NCI-H187 (cell line): ENCODE measurements around the gene SLX9.
"Not testable (repeated sequence)": the region's sequence is repeated elsewhere in the genome, so short reads cannot be mapped to it uniquely, and the experiment has no call there.

ENCODE experiments used
- DNase-seq, 2 experiments: peaks; one replicate each; lab custom pipeline; 2025; lab: John Stamatoyannopoulos, UW

SLX9 gene

GRCh38 chr21:44960141-44961092 is 20.6 kb downstream of the SLX9 start:
- DNase-seq, result no peak

GRCh38 chr21:44962403-44962966 is 22.7 kb downstream of the SLX9 start:
- no peak for DNase-seq

DNA sequence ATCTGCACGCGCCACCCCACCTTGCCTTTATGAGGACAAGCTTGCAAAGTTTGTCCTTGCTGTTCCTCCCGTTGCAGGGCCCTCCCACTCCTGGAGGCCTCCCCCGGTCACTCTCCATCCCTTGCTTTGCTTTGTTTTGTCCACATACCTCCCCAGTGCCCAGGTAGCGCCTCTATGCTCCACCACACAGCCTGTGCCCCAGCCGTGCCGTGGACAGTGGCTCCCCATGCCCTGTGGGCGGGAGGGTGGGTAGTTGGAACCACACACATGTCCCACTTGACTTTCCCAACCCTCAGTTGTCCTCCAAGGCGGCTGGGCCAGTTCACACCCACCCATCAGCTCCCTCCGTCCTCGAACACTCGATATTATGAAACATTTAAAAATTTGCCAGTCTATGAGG is 24.6 kb downstream of the SLX9 start:
- no peak for DNase-seq

DNA sequence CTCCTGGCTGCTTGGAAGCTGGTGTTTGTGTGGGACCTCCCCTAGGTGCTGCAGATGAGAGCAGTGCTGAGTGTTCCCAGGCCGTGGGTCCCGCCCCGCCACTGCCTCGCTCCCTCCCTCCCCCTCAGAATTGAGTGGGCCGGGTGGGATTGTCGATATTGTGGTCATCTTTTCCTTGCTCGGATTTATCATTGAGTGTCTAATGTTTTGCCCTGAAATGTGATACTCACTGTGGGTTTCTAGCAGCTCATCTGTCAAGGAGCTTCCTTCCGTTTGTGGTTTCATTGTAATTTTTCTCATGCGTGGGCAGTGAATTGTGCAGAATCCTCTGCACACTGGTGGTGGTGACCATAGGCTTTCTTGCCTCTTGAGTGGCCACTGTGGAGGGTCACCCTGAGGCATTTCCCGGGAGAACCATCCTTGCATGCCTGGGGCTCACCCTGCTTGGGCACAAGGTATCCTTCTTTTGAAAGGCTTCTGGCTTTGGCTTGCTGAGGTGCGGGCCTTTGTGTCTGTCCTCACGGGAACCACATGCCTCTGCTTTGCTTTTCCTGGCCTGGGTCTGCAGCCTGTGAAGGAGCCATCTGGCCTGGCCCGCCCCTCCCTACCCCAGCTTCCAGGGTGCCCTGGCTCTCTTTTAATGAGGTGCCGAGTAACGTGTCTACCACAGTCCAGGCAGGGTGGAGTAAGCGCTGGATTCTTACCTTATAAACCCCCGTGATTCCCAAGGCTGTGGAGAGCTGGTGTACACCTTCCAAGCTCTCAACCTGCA is 25.6 kb downstream of the SLX9 start:
- DNase-seq, result no peak

DNA sequence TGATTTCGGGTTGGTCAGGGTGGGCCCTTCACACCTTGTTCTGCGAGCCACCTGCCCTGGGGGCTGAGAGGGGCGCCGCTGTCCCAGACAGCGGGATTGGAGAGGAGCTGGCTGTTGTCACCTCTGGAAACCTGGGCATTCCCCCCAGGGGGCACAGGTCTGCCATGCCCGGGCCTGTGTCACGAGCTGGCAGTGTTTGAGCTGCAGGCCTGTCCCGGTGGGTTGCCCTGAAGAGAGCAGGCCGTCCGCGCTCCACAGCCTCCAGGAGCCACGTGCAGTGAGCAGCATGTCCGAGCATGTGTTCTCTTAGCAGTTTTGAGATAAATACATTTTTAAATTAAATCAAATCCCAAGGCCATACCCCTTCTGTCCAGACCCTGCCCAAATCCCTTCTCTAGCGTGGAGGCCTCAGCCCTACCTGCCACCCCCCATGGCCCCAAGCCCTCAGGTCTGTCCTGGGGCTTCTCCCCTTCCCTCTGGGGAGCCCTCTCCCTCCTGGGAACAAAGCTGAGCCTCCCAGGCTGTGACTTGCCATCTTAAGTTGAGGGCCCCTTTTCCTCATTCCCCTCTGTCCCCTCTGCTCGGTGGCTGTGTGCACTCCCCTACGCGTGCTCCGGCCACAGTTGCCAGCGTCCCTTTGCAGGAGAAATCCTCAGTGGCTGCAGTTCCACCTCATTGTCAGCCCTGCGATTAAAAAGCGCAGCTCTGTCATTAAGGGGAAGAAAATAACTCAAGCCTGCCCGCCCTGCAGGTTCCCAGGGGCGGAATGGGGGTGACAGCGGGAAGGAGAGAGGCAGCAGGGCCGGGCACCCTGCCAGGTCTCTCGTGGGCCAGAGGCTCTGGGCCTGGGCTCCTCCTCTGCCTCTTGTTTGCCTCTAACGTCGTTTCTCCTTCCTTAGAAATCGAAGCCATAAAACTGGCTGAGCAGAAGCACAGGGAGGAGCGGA is 26.6 kb downstream of the SLX9 start:
- no peak for DNase-seq

GRCh38 chr21:44967082-44968047 is 27.5 kb downstream of the SLX9 start:
- no peak for DNase-seq

- DNase-seq, result no peak
These were observed 29.3 kb downstream of the SLX9 start for GRCh38 chr21:44969066-44969670.

- DNase-seq, result no peak
These were observed 30.3 kb downstream of the SLX9 start for GRCh38 chr21:44969931-44970755.

- DNase-seq, result no peak
These were observed 31.2 kb downstream of the SLX9 start for GRCh38 chr21:44970766-44971671.

DNA sequence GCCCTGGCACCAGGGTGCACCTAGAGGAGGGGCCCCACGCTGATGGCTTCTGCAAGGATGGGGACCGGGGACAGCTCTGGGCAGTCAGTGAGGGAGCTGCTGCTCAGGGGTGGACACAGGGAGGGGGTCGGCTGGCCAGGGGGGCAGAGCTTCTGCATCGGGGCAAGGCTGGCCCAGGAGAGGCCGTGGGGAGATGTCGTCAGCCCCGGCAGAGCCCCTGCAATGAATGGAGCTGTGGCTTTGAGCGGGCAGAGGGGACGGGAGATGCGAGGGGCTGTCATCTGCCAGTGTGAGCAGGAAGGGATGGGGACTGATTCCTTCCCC is 31.8 kb downstream of the SLX9 start:
- DNase-seq, result no peak

DNA sequence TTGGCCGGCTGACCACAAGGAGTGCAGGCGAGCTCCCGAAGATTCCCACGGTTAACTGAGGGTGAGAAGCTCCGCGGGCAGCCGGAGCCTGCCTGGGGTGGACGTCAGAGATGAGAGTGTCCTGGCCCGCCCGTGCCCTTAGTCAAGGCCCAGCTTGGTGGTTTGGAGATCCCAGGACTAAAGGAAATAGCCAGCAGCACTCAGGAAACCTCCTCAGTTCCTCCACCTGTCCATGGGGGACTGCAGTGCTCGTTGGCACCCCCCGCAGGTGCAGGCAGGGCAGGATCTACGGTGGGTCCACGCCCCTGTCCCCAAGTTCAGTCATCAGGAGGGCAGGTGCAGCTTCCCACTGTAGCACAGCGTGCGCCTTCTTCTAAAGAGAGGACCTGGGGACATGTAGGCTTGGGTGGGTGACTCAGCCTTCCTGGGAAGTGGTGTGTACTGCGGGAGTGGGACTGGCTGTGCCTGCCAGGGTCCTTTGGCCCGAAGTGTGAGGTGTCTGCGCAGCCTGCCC is 32.5 kb downstream of the SLX9 start:
- no peak for DNase-seq

DNA sequence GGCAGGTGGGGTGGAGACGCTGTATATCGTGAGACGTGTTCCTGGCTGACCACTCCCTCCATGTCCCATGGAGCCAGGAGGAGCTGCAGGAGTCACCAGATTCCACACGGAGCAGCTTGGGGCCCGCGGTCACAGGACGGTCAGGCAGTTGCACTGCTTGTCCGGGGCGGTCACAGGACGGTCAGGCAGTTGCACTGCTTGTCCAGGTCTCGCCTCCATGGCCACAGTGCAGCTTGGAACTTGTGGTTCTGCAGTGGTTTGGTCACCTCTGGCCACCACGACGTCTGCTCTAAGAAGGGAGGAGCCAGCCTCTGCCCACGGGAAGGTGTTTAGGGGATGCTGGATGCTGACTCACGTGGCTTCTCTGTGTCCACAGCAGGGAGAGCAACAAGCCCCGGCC is 33.0 kb downstream of the SLX9 start:
- no peak for DNase-seq

- no peak for DNase-seq
These were observed 33.8 kb downstream of the SLX9 start for GRCh38 chr21:44973598-44973997.

DNA sequence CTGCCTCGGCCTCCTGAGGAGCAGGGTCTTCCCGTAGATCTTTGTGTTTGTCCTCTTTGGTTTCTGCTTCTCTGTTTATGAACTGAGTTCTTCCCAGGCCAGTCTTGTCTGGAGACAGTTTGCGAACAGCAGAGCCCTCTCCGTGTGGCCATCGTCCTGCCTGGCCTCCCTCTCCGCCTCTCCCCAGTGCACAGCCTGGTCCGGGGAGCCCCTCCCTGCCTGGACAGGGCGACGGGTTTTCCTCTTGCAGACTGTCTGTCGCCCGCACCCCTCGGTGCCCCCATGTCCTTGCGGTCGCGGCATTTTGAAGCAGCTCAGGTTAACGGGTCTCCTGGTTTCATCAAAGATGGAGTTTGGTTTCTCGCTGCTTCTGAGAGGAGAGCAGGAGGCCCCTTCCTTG is 34.8 kb downstream of the SLX9 start:
- no peak for DNase-seq

- no peak for DNase-seq
These were observed 36.1 kb downstream of the SLX9 start for GRCh38 chr21:44975720-44976555.

DNA sequence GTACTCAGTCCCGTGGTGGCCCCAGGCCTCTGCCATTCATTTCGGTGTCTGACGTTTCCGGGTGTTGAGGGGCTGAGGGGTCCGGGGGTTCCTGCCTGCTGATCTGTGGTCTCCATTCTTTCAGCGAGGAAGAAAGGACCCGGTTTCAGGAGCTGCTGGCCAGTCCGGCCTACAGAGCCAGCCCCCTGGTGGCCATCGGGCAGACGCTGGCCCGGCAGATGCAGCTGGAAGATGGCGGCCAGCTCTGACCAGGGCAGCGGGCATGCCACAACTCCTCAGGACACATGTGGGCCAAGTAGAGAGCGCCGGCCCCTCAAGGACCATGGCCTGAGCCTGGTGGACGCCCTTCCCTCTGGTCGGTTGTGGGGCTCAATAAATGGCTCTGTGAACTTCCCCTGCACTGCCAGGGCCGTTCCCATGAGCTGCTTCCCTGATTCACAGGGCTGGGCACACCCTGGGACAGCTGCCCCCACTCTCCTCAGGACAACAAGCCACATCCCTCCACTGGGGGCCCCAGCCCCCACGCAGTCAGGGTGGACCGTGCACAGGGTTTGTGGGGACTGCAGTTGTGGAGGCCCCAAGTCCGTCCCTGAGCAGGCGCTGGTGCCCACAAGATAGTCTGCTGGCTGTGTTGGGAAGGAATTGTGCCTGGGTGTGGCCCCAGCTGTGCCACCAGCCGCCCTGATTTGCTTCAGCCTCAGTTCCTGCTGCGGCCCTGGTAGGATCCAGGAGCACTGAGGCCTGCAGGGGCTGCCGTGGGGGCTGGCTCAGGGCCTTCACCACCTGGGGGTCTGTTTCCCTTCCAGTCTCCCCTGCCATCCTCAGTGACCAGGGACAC is 36.9 kb downstream of the SLX9 start:
- not testable (repeated sequence) for DNase-seq
